Common myeloid progenitor, CD34-positive (primary cell): Measurements from ENCODE around the gene TMCO4.

Source experiments
- CTCF ChIA-PET: fragments of 350-600 bp; sonication (Branson Sonifier 250); formaldehyde crosslinking; loops from one replicate; lab custom pipeline; 2021; ENCODE audit warnings: antibody characterized with exemption; lab: Charles Lee
- POLR2A ChIA-PET: fragments of 350-600 bp; sonication (Branson Sonifier 250); formaldehyde crosslinking; loops from one replicate; lab custom pipeline; 2021; ENCODE audit warnings: antibody characterized with exemption; lab: Charles Lee
- DNase-seq, 3 donors: peaks; one replicate each; pipeline versions ENCODE4 v3.0.0 to v3.0.0-alpha.2; 2013
- H3K27ac ChIP-seq, 2 experiments: 1 replicate in 1 of 2; 2 replicates in 1 of 2; pipeline ENCODE4 v1.7.0; 2013; ENCODE audit warnings: inconsistent platforms in 2 of 2, low read length in 2 of 2, mild to moderate bottlenecking in 2 of 2, low read depth in 1 of 2, moderate library complexity in 1 of 2; ENCODE audit not compliant: severe bottlenecking in 2 of 2, insufficient read depth in 1 of 2, poor library complexity in 1 of 2
- H3K27me3 ChIP-seq, 5 experiments: replicated peaks in 2 of 5; 1 replicate in 3 of 5; 2 replicates in 2 of 5; pipeline versions ENCODE4 v1.6.1 to v1.7.0; 2013; ENCODE audit warnings: low read length in 4 of 5, mild to moderate bottlenecking in 2 of 5, moderate library complexity in 2 of 5, inconsistent platforms in 1 of 5; ENCODE audit not compliant: insufficient read depth in 5 of 5, control insufficient read depth in 4 of 5
- H3K36me3 ChIP-seq, 4 experiments: 1 replicate in 2 of 4; 2 replicates in 2 of 4; pipeline versions ENCODE4 v1.6.1 to v1.7.0; 2013; ENCODE audit warnings: low read length in 3 of 4, control low read depth in 1 of 4, mild to moderate bottlenecking in 1 of 4; ENCODE audit not compliant: control insufficient read depth in 4 of 4, insufficient read depth in 4 of 4
- H3K4me1 ChIP-seq, 4 experiments: 1 replicate in 3 of 4; 2 replicates in 1 of 4; pipeline versions ENCODE4 v1.6.1 to v1.7.1; 2013; ENCODE audit warnings: low read length in 3 of 4, mild to moderate bottlenecking in 3 of 4, control low read depth in 1 of 4, inconsistent platforms in 1 of 4, moderate library complexity in 1 of 4; ENCODE audit not compliant: control insufficient read depth in 4 of 4, insufficient read depth in 4 of 4; ENCODE audit errors: control extremely low read depth in 1 of 4
- H3K4me3 ChIP-seq, 7 experiments: 1 replicate in 4 of 7; 2 replicates in 3 of 7; pipeline versions ENCODE4 v1.5.1 to v1.7.0; 2013; ENCODE audit warnings: mild to moderate bottlenecking in 7 of 7, low read length in 6 of 7, moderate library complexity in 6 of 7, inconsistent platforms in 2 of 7, low read depth in 2 of 7, control low read depth in 1 of 7; ENCODE audit not compliant: insufficient read depth in 4 of 7, control insufficient read depth in 1 of 7; ENCODE audit errors: extremely low read depth in 1 of 7
- H3K9me3 ChIP-seq, 5 experiments: 1 replicate in 4 of 5; 2 replicates in 1 of 5; pipeline versions ENCODE4 v1.6.1 to v1.7.1; 2013; ENCODE audit warnings: low read length in 4 of 5, mild to moderate bottlenecking in 2 of 5, inconsistent platforms in 1 of 5, low read depth in 1 of 5, moderate library complexity in 1 of 5; ENCODE audit not compliant: control insufficient read depth in 4 of 5, insufficient read depth in 2 of 5; ENCODE audit errors: control extremely low read depth in 1 of 5
- WGBS: methylation state at CpG from one replicate; pipeline ENCODE4 v1.1.5; 2013; ENCODE audit not compliant: insufficient coverage; 5-methylcytosine and 5-hydroxymethylcytosine counted together

Gene TMCO4

DNA sequence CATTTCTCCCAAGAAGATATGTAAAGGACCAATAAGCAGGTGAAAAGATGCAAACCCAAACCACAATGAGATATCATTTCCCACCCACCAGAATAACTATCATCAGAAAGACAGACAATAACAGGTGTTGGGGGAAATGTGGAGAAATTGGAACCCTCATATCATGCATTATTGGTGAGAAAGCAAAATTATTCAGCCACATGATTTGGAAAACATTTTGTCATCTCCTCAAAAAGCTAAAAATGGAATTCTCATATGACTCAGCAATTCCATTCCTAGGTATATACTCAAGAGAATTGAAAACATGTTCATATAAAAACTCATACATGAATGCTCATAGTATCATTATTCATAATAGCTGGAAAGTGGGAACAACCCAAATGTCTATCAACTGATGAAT is 40.5 kb upstream of the TMCO4 start:
- ChIA-PET POLR2A (no interaction called here), CTCF (interaction anchor here (0.8 kb wide), 1 partner anchor 9 kb away, joined by 3 read pairs; no protein-coding TSS in a partner anchor)
- peaks cover 0 to 10% (median 0%) of the 10 kb centered on the region in 5 experiments for H3K27me3 ChIP-seq
- H3K36me3 ChIP-seq: no peaks in the 10 kb centered on the region
- no peak for DNase-seq
- no peak overlapping the region for H3K4me3 ChIP-seq
- H3K4me1 ChIP-seq: peaks cover 0 to 3% (median 0%) of the 10 kb centered on the region in 4 experiments
- peaks cover 0 to 2% (median 0%) of the 10 kb centered on the region in 5 experiments for H3K9me3 ChIP-seq
- H3K27ac ChIP-seq: no peak overlapping the region

DNA sequence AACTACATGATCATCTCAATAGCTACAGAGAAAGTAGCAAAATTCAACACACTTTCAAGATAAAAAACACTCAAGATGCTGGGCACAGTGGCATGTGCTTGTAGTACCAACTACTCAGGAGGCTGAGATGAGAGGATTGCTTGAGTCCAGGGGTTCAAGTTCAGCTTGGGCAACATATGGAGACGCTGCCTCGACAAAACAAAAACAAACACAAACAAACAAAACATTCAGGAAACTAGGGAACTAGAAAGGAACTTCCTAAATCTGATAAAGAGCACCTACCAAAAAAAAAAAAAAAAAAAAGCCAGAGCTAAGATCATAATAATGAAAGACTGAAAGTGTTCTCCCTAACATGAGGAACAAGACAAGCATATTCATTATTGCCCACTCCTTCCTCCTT is 38.1 kb upstream of the TMCO4 start:
- POLR2A ChIA-PET: no interaction called here
- no CpG with 5 or more reads among the region's 2 CpGs for WGBS

DNA sequence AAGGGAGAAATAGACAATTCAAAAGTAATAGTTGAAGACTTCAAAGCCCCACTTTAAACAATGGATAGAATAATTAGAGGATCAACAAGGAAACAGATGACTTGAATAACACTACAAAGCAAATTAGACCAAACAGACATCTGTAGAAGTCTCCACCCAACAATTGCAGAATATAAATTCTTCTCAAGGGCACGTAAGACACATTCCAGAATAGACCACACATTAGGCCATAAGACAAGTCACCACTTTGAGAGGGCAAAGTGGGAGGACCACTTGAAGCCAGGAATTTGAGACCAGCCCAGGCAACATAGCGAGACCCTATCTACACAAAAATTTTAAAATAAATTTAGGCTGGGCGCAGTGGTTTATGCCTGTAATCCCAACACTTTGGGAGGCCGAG is 35.9 kb upstream of the TMCO4 start:
- Histone ChIP-seq H3K4me3 (no peak overlapping the region), H3K27ac (no peak overlapping the region), H3K4me1 (no peaks in the 10 kb centered on the region), H3K9me3 (peaks cover 1 to 6% (median 2%) of the 10 kb centered on the region in 5 experiments), H3K36me3 (no peaks in the 10 kb centered on the region), H3K27me3 (peaks cover 0 to 7% (median 0%) of the 10 kb centered on the region in 5 experiments)
- DNase-seq: no peak
- CTCF ChIA-PET: no interaction called here
- 95% methylated on average over 3 of the region's 4 CpGs for WGBS
- POLR2A ChIA-PET: no interaction called here

More for the DNA sequence above, 38.1 kb upstream of the TMCO4 start:
- no peak overlapping the region for H3K4me3 ChIP-seq
- no peak overlapping the region for H3K27ac ChIP-seq
- no peak for DNase-seq
- H3K36me3 ChIP-seq: no peaks in the 10 kb centered on the region
- no peaks in the 10 kb centered on the region for H3K4me1 ChIP-seq
- peaks cover 0 to 2% (median 0%) of the 10 kb centered on the region in 5 experiments for H3K9me3 ChIP-seq
- peaks cover 0 to 3% (median 0%) of the 10 kb centered on the region in 5 experiments for H3K27me3 ChIP-seq
- CTCF ChIA-PET: no interaction called here

DNA sequence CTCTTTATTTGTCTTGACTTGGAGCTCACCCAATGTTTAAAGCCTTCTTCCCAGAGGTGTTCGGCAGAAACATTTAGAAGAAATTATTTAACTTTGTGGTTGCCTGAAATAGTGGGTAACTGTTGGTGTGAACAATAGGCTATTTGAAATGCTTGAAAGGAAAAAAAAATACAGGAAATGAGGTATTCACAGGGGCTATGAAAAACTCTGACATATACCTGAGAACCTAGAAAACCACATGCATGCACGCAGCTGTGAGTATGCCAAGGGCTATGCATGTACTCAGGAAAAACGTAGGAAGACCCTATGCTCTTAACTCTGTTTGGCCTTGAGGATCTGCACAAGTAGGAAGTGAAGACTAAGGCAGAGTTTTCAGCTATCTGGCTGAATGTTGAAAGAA is 31.7 kb upstream of the TMCO4 start:
- 90% methylated on average over 2 of the region's 3 CpGs for WGBS
- CTCF ChIA-PET: no interaction called here

DNA sequence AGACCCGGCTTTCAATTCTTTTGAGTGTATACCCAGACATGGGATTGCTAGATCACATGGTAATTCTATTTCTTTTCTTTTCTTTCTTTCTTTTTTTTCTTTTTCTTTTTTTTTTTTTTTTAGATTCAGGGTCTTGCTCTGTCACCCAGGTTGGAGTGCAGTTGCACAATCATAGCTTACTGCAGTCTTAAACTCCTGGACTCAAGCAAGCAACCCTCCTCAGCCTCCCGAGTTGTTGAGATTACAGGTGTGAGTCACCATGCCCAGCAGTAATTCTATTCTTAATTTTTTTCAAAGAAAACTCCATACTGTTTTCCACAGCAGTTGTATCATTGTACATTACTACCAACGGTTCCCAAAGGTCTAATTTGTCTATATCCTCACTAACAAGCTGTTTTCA is 28.8 kb upstream of the TMCO4 start:
- ChIA-PET CTCF (no interaction called here), POLR2A (no interaction called here)
- Histone ChIP-seq H3K9me3 (peaks cover 1 to 9% (median 2%) of the 10 kb centered on the region in 5 experiments), H3K36me3 (no peaks in the 10 kb centered on the region), H3K27ac (no peak overlapping the region), H3K4me1 (no peaks in the 10 kb centered on the region), H3K4me3 (no peak overlapping the region), H3K27me3 (peaks cover 1 to 15% (median 3%) of the 10 kb centered on the region in 5 experiments)
- DNase-seq: no peak
- WGBS: 100% methylated on average over 2 of the region's 3 CpGs

More for the DNA sequence above, 31.7 kb upstream of the TMCO4 start:
- DNase-seq: no peak
- H3K27me3 ChIP-seq: peaks cover 0 to 4% (median 0%) of the 10 kb centered on the region in 5 experiments
- H3K4me3 ChIP-seq: no peak overlapping the region
- H3K9me3 ChIP-seq: peaks cover 1 to 9% (median 2%) of the 10 kb centered on the region in 5 experiments
- no peaks in the 10 kb centered on the region for H3K4me1 ChIP-seq
- H3K27ac ChIP-seq: no peak overlapping the region
- POLR2A ChIA-PET: no interaction called here
- H3K36me3 ChIP-seq: no peaks in the 10 kb centered on the region

DNA sequence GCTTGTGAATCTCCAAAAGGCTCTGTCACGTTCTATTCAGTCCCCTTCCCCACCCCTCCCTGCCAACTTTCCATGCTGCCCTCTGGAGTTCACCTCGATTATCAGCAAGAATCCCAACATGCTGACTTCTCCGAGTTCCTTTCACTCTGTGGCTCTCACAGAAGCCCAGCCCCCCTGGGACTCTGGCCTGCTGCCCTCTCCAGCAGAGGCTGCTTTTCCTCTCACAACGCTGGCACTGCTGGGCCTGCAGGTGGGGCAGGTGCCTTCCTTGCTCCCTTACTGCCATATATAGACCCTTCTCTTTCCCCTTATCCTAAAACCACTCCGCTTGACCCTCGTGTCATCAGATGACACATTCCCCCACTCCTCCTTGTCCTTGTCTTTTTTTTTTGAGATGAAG is 25.6 kb upstream of the TMCO4 start:
- CTCF ChIA-PET: no interaction called here
- H3K4me3 ChIP-seq: no peak overlapping the region
- peaks cover 0 to 3% (median 0%) of the 10 kb centered on the region in 5 experiments for H3K9me3 ChIP-seq
- WGBS: 46% methylated on average over 6 of the region's 6 CpGs
- H3K4me1 ChIP-seq: no peaks in the 10 kb centered on the region
- no peaks in the 10 kb centered on the region for H3K36me3 ChIP-seq
- POLR2A ChIA-PET: no interaction called here
- DNase-seq: no peak
- no peak overlapping the region for H3K27ac ChIP-seq
- peaks cover 0 to 15% (median 3%) of the 10 kb centered on the region in 5 experiments for H3K27me3 ChIP-seq

DNA sequence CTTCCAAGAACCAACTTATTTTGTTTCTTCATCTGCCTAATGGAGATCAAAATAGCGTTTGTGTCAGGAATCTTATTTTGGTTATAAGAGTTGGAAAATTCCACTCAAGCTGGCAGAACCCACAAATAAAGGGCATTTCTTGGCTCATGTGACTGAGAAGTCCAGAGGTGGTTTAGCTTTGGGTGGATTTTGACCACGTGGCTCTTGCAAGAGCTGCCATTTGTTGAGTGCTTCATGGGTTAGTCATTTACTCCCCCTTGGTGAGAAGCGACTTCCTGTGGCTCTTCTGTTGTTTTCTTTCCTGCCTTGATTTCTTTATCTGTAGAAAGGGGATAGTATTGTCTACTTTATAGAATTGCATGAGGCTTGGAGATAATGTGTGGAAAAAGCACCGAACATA is 24.8 kb upstream of the TMCO4 start:
- no peaks in the 10 kb centered on the region for H3K4me1 ChIP-seq
- peaks cover 0 to 3% (median 0%) of the 10 kb centered on the region in 5 experiments for H3K9me3 ChIP-seq
- no peak overlapping the region for H3K27ac ChIP-seq
- no peak overlapping the region for H3K4me3 ChIP-seq
- 63% methylated on average over 3 of the region's 4 CpGs for WGBS
- H3K36me3 ChIP-seq: no peaks in the 10 kb centered on the region
- no peak for DNase-seq
- CTCF ChIA-PET: no interaction called here
- peaks cover 0 to 15% (median 3%) of the 10 kb centered on the region in 5 experiments for H3K27me3 ChIP-seq
- POLR2A ChIA-PET: no interaction called here
